HG03432 (cell line): ENCODE data around the gene XRCC5.

Experiments
- ATAC-seq: cut with Tn5 transposase; IDR thresholded peaks from one replicate; pipeline ENCODE4 v1.9.1; 2021; ENCODE audit warnings: mild to moderate bottlenecking, moderate library complexity; ENCODE audit not compliant: unreplicated experiment

The XRCC5 gene

DNA sequence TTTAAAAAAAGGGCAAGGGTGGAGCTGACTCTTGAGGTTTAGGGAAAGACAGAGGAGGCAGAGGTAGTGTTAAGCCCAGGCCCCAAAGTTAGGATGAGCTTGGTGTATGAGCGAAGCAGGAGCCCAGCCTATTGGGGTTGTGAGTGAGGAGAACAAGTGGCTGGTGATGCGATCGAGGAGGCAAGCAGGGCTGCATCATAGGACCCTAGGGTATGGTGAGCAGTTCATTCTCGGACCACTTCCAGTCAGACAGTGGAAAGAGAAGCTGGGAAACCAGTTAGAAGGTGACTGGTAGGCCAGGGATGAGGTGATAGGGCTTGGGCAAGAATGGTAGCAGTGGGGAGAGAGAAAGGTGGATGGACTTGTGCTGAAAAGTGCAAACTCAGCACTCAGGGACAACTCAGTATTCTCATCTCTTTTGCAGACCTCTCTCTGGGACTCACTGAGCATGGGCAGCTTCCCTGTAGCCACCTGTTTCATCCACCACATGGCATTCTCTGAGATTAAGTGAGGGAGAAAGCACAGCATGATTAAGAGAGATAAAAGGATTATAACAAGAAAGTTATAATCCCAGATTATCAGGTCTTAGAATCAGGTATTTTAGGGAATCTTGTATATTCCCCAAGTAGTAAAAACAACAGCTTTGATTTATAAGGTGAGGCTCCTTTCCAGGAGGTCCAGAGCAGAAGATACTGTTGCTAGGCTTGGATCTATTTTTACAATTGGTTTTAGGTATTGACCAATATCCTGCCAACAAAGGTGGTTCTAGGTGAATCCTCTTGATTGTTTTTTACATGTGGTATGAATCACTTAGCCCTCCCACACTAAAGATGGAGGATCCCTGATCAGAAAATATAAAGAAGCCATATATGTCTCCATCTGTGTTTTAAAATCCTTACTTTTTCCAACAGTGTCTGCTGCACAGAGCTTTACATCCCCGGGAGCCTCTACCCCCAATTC is 38.3 kb downstream of the XRCC5 start:
- no peak for ATAC-seq

GRCh38 chr2:216148983-216149382 is 39.8 kb downstream of the XRCC5 start:
- no peak for ATAC-seq

DNA sequence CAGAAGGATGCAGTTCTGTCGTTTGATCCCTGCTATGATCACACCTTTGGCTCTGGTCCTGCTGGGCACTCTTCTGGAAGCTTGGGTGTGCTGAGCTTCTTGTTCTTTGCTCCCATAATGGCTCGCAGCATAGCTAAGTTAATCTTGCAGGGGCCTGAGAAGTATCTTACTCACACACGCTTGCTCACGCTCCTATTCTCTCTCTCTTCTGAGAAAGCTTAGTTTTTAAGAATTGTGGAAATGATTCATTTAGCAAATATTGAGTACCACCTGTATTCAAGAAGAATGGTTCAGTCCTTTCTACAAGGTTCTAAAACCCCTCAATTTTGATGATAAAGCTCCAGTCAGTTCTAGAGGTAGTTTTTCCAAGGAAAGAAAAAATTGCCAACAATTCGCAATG is 40.6 kb downstream of the XRCC5 start:
- no peak for ATAC-seq

DNA sequence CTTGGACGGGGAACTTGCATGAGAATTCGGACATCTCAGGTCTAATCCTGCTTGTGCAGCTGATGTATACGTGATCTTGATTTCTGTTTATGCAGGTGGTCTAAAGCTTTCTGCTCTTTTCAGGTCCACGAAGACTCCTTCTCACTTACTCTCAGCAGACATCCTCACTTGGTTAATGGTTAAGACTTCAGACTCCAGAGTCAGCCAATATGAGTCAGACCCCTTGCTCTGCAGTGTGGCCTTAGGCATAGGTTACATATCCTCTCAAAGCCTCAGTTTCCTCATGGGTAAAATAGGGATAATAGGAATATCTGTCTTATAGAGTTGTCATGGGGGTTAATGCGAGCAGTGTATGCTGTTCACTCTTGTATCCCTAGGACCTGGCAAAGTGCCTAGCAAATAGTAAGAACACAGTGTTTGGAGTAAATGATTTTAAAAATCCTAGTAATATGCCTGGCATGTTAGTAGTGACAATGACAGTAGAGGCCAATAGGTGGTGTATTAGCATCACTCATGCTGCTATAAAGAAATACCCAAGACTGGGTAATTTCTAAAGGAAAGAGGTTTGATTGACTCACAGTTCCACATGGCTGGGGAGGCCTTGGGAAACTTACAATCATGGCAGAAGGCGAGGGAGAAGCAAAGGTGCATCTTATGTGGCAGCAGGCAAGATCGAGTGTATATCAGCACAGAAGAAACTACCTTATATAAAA is 42.3 kb downstream of the XRCC5 start:
- no peak for ATAC-seq

DNA sequence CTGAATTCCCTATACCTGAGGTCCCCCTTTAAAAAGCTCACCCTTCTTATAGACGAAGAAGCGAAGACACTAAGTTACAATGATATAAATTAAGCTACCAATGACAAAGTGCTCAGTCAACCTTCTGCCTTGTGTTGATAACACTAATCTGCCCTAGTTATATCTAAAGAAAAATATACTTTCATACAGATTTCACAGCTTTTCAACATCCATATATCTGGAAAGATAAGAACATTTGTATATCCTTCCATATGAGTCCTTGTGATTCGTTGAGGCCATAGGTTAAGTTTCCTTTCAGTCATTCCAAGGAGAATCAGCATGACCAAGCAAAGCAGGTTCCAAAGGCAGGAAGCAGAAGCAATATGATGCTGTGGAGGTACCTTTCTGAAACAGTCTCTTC is 46.8 kb downstream of the XRCC5 start:
- ATAC-seq = no peak

DNA sequence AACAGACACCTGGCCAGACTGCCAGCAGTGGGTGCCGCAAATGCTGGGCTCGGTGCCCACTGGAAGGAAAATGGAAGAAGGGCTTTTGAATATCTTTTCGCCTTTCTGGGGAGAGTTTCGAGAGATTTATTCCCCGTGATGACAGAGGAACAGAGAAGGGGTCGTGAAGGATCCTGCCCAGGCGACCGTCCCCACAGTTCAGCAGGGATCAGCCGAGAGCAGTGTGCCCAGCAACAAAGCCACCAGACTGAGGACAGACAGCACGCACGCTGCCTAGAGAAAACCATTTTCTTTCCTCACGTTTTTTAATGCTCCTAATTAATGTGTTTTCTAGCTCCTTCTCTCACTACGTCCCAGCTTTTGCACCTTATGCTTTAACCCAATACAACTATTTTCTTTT is 47.7 kb downstream of the XRCC5 start:
- ATAC-seq = no peak

GRCh38 chr2:216159144-216159543 is 50.0 kb downstream of the XRCC5 start:
- no peak for ATAC-seq

DNA sequence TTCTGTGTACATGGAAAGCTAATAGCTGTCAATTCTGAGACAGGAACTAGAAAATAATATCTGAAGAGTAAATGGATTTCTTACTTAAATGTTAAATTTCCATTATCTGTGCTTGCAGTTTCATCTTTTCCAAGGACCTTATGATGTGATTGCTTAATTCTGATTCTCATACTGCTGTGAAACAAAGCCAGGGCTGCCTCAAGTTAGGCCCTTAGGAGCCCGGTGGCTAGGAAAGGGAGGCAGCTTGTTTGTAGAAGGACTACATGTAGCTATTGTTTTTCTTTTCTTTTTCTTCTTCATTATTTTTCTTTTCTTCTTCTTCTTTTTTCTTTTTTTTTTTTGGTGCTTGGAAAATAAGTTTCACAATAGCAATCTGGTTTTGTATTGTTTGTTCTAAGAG is 50.5 kb downstream of the XRCC5 start:
- no peak for ATAC-seq

DNA sequence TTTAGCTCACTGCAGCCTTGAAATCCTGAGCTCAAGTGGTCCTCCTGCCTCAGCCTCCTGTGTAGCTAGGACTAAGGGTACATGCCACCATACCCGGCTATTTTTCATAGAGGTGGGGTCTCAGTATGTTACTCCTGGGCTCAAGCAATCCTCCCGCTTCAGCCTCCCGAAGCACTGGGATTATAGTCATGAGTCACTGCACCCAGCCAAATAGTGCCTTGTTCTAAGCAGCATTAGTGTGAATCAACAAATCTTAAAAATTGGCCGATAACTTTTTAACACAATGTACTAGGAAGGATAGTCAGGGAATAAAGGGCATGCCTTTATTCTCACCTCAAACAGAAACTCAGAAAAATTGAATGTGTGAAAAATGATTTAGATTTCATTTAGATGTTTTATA is 51.6 kb downstream of the XRCC5 start:
- ATAC-seq = no peak

- no peak for ATAC-seq
Observed at GRCh38 chr2:216161967-216162366, 52.8 kb downstream of the XRCC5 start.

DNA sequence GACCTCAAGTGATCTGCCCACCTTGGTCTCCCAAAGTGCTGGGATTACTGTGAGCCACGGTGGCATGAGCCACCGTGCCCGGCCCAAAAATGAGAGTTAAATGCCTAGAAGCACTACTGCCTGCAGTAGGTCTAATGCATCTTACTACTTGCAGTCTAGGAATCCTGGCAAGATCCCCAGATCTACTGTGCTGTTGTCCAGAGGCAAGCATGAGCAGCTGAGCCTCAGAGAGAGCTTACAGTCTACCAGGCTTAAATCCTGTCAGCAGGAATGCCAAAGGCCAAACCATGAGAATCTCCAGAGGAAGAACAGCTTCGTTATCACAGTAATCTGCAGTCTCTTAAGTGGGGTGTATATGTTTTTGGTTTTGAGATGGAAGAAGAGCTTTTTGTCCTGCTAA is 54.4 kb downstream of the XRCC5 start:
- no peak for ATAC-seq

DNA sequence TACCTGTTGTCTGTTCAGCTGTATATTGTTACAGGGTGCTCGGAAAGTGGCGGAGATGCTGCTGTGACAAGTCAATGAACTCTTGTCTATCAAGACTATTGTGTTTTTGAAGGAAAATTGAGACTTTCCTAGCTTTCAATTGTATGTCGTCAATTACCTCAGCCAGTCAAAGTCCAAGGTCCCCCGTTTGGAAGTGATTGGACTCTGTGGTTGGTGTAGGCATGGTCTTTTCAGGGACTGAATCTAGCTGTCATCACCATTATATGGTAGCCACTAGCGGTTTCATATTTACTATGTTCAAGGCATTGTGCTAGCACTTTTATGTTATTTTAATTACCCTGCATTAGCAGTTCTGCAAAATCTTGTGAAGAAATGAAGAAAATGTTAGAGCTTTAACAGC is 54.9 kb downstream of the XRCC5 start:
- no peak for ATAC-seq

DNA sequence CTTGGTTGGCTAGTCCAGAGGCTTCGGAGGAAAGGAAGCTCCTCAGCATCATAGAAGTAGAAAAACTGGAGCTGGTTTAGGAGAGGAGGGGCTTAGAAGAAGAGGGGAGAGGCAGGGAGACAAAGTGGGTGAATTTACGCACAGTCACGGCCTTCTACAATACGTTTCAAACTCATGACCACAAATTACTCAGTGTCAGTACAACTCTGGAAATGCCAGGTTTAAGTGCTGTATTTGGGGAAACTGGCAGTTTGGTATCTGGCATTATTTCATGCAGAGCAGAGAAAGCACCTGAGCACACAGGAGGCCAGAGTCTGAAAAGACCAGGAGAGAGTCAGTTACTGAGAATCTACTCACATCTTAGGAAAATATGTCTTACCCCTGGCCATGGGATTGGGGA is 55.4 kb downstream of the XRCC5 start:
- ATAC-seq = no peak

- ATAC-seq = no peak
Observed at GRCh38 chr2:216165711-216166110, 56.6 kb downstream of the XRCC5 start.

DNA sequence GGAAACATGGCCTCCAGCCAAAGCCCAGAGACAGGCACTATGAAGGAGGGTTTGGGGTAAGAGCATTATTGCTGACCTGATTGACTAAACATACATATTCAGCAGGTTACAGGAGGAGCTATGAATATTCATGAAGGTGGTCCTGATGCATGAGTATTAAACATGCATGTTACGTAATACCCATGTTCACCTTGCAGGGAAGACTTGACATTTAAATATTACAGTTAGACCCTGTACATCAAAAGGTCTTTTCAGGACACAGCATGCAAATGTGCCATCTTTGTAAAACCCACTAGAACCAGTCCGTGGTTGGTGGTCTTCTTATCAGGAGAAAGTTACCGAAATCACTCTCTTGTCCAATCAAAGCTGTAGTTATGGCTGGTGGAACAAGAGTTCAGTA is 59.9 kb downstream of the XRCC5 start:
- no peak for ATAC-seq

GRCh38 chr2:216170076-216170763 is 61.1 kb downstream of the XRCC5 start:
- ATAC-seq = no peak

GRCh38 chr2:216171011-216171410 is 61.9 kb downstream of the XRCC5 start:
- no peak for ATAC-seq

DNA sequence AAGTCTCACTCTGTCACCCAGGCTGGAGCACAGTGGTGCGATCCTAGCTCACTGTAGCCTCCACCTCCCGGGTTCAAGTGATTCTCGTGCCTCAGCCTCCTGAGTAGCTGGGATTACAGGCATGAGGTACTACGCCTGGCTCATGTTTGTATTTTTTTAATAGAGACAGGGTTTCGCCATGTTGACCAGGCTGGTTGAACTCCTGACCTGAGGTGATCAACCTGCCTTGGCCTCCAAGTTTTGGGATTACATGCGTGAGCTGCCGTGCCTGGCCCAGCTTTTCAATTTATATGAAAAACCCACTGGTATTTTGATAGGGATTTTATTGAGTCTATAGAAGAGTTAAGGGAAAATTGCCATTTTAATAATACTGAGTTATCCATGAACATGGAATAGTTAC is 63.3 kb downstream of the XRCC5 start:
- no peak for ATAC-seq

DNA sequence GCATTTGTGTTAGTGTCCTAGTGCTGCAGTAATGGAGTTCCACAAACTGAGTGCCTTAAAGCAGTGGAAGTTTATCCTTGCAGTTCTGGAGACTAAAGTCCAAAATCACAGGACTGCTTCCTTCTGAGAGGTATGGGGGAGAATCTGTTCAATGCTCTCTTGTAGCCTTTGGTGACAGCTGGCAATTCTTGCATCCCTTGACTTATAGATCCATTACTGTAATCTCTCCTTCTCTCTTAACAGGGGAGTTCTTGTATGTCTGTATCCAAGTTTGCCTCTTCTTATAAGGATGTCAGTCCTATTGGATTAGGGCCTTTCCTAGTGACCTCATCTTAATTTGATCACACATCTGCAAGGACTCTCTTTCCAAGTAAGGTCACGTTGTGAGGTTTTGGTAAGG is 69.9 kb downstream of the XRCC5 start:
- no peak for ATAC-seq

- no peak for ATAC-seq
Observed at GRCh38 chr2:216181351-216181750, 72.2 kb downstream of the XRCC5 start.

GRCh38 chr2:216181953-216182461 is 72.9 kb downstream of the XRCC5 start:
- ATAC-seq = no peak
